Heart right ventricle (tissue), 16 donors: ENCODE results near the gene NUAK1. TPM values are rescaled to one million over a fixed set of nuclear protein-coding genes. Genes with fewer than 3 reads are reported as not detected.

ENCODE experiments used
- ATAC-seq, 8 donors: fragments of 200-7000 bp; cut with Tn5 transposase; one replicate each; pipeline ENCODE4 v1.9.1; 2020; ENCODE audit warnings: mild to moderate bottlenecking in 8 of 8, moderate library complexity in 8 of 8, moderate number of reproducible peaks in 1 of 8
- DNase-seq, 2 donors: peaks; one replicate each; pipeline ENCODE4 v3.0.0-alpha.2; 2020
- H3K27ac ChIP-seq, 10 donors: fragments of 200-600 bp; sonication (generic) in 2 of 10; one replicate each; pipeline versions ENCODE4 v1.5.0 to v1.8.0; 2020 to 2022; ENCODE audit warnings: mild to moderate bottlenecking in 3 of 10
- H3K27me3 ChIP-seq, 7 donors: fragments of 200-600 bp; one replicate each; pipeline ENCODE4 v1.8.0; 2021 to 2022; ENCODE audit warnings: mild to moderate bottlenecking in 2 of 7
- H3K36me3 ChIP-seq, 9 donors: fragments of 200-600 bp; sonication (generic) in 1 of 9; one replicate each; pipeline versions ENCODE4 v1.5.0 to v1.8.0; 2020 to 2022; ENCODE audit warnings: mild to moderate bottlenecking in 2 of 9
- H3K4me1 ChIP-seq, 9 donors: fragments of 200-600 bp; sonication (generic) in 1 of 9; one replicate each; pipeline versions ENCODE4 v1.5.0 to v1.8.0; 2020 to 2022; ENCODE audit warnings: mild to moderate bottlenecking in 4 of 9
- H3K4me3 ChIP-seq, 10 donors: fragments of 200-600 bp; sonication (generic) in 2 of 10; one replicate each; pipeline versions ENCODE4 v1.5.0 to v1.8.0; 2020 to 2022; ENCODE audit warnings: mild to moderate bottlenecking in 7 of 10, moderate library complexity in 2 of 10
- H3K9me3 ChIP-seq, 11 donors: fragments of 200-600 bp in 10 of 11; sonication (generic) in 2 of 11; one replicate each; pipeline versions ENCODE4 v1.5.0 to v1.8.0; 2013 to 2022; ENCODE audit warnings: mild to moderate bottlenecking in 2 of 11, control low read depth in 1 of 11, moderate library complexity in 1 of 11
- CTCF ChIP-seq, 9 donors: fragments of 200-600 bp; sonication (generic) in 2 of 9; IDR thresholded peaks; one replicate each; pipeline versions ENCODE4 v1.5.0 to v1.8.0; 2021 to 2022; ENCODE audit warnings: antibody characterized with exemption in 9 of 9, mild to moderate bottlenecking in 5 of 9, moderate library complexity in 1 of 9
- WGBS, 2 donors: extraction: QIAGEN DNeasy Blood & Tissue Kit; methylation state at CpG; one replicate each; pipeline ENCODE4 v1.1.7; 2013; ENCODE audit warnings: inconsistent platforms in 1 of 2; 5-methylcytosine and 5-hydroxymethylcytosine counted together
- intact Hi-C, 10 donors: fragments of 100-400 bp; cut with DNase I; formaldehyde crosslinking; loops; one replicate each; pipeline versions ENCODE4 v1.11.1 to v1.14.2; 2022
- polyA plus RNA-seq, 2 donors: library from polyadenylated mRNA; stranded (reverse); fragments of 200-250 nt; gene quantifications; one replicate each; pipeline ENCODE4 v1.2.3, GENCODE V29; 2013
- total RNA-seq, 10 donors: library from RNA; stranded (reverse); fragmentation: NEBNext Ultra II Directional in 3 of 10; extraction: Animal tissue kit (Norgen Biotek cat#: 25700) in 3 of 10; gene quantifications; one replicate each; pipeline versions ENCODE4 v1.2.1 to v1.2.4, GENCODE V29; 2021 to 2023
- donor health status: Arrhythmogenic right ventricular cardiomyopathy.
- donor health status: ischemic (EF 13 %, LVEDD 7.1; RV severe dilation, severe dysfunction).
- donor health status: healthy with polysubstance abuse.
- donor health status: DM: no; HTN: yes; CAD: no.
- donor health status: DM: no; HTN: no; CAD: no.
- donor health status: ischemic (EF 25% LVEDD 6.9; RV normal size, moderate dysfunction).
- donor health status: ischemic (EF 25% LVEDD 5.7; RV mildly dilated, moderate dysfunction).
- donor health status: healthy.
- donor health status: DM: yes; HTN: yes; CAD: no.
- donor health status: Ischemic cardiomyopathy.
- donor health status: ischemic (EF 35%, LVEDD 5.7; RV mildly dilated, moderate dysfunction).
- donor health status: nonischemic (EF 11% LVEDD 7.7; RV severe dilation, severe dysfunction).
- donor health status: DM: yes; HTN: yes; CAD: no.
- donor health status: PGD.
- donor health status: ischemic (EF 29% LVEDD 5.4; RV normal size, mild dysfunction).
- donor health status: nonischemic (EF 23%, LVEDD 6.1; RV moderate dilation, normal function).

Gene NUAK1
- total and polyA plus RNA-seq, 12 donors, result 9.8 to 59.0 (median 44.8) TPM

- intact Hi-C loops, result loop anchor here in 1 of 10 donors (5.0 kb wide), 1 partner anchor 36 kb away; no protein-coding TSS in a partner anchor
- TF ChIP-seq CTCF (IDR thresholded peaks at IDR 0.05), result no peak
- H3K27me3 ChIP-seq, result no peaks in the 10 kb centered on the region
- 42 to 49% methylated on average over 6 of the region's 6 CpGs for WGBS, 2 donors
- no peak overlapping the region for H3K4me3 ChIP-seq
- no peak for DNase-seq
- H3K9me3 ChIP-seq, result no peaks in the 10 kb centered on the region
- ATAC-seq, result peak in 2 of 8 donors; percentile 0 to 6
- H3K36me3 ChIP-seq, result no peaks in the 10 kb centered on the region
- H3K4me1 ChIP-seq, result peaks cover 40 to 100% (median 96%) of the 10 kb centered on the region in 9 donors
- H3K27ac ChIP-seq, result peak overlapping the region; percentile 63 to 100 (median 82)
These were observed 25.7 kb downstream of the NUAK1 start for GRCh38 chr12:106113042-106113441.

GRCh38 chr12:106112145-106112821 lies 26.5 kb downstream of the NUAK1 start:
- H3K36me3 ChIP-seq, result no peaks in the 10 kb centered on the region
- no peaks in the 10 kb centered on the region for H3K9me3 ChIP-seq
- intact Hi-C loops, result loop anchor here in 1 of 10 donors (5.0 kb wide), 1 partner anchor 35 kb away; no protein-coding TSS in a partner anchor
- peak overlapping the region in 9 of 10 donors; percentile 72 to 100 (median 84) for H3K27ac ChIP-seq
- H3K27me3 ChIP-seq, result no peaks in the 10 kb centered on the region
- H3K4me1 ChIP-seq, result peaks cover 48 to 100% (median 97%) of the 10 kb centered on the region in 9 donors
- no peak overlapping the region for H3K4me3 ChIP-seq
- DNase-seq (no peak), ATAC-seq (peak in 6 of 8 donors; percentile 2 to 29 (median 11))
- TF ChIP-seq CTCF (IDR thresholded peaks at IDR 0.05), result no peak
- 42 to 53% methylated on average over 13 of the region's 13 CpGs for WGBS, 2 donors

- Histone ChIP-seq H3K4me3 (no peak overlapping the region), H3K4me1 (peaks cover 47 to 100% (median 99%) of the 10 kb centered on the region in 9 donors), H3K36me3 (peaks cover 0 to 3% (median 0%) of the 10 kb centered on the region in 9 donors), H3K27ac (peak overlapping the region in 8 of 10 donors; percentile 1 to 100 (median 84)), H3K9me3 (no peaks in the 10 kb centered on the region), H3K27me3 (no peaks in the 10 kb centered on the region)
- intact Hi-C loops, result loop anchor here in 1 of 10 donors (5.0 kb wide), 1 partner anchor 33 kb away; no protein-coding TSS in a partner anchor
- ATAC-seq (no peak), DNase-seq (no peak)
- 76 to 78% methylated on average over 4 of the region's 4 CpGs for WGBS, 2 donors
- TF ChIP-seq CTCF (IDR thresholded peaks at IDR 0.05), result no peak
These were observed 28.0 kb downstream of the NUAK1 start for GRCh38 chr12:106110626-106111300.

GRCh38 chr12:106109168-106109910 lies 29.4 kb downstream of the NUAK1 start:
- intact Hi-C loops, result no loop called here
- DNase-seq, result no peak

More at GRCh38 chr12:106109168-106109910, 29.4 kb downstream of the NUAK1 start:
- peak overlapping the region in 9 of 10 donors; percentile 62 to 100 (median 84) for H3K27ac ChIP-seq
- no peak for TF ChIP-seq CTCF (IDR thresholded peaks at IDR 0.05)
- no peaks in the 10 kb centered on the region for H3K9me3 ChIP-seq
- no peak for ATAC-seq
- peaks cover 35 to 100% (median 97%) of the 10 kb centered on the region in 9 donors for H3K4me1 ChIP-seq
- no peak overlapping the region for H3K4me3 ChIP-seq
- peaks cover 0 to 17% (median 0%) of the 10 kb centered on the region in 9 donors for H3K36me3 ChIP-seq
- WGBS, 2 donors, result 39 to 40% methylated on average over 4 of the region's 4 CpGs
- H3K27me3 ChIP-seq, result no peaks in the 10 kb centered on the region
